IMR-90 (cell line): ENCODE measurements around the gene ARHGEF4. TPM values are rescaled to one million over a fixed set of nuclear protein-coding genes. Genes with fewer than 3 reads are reported as not detected.

ENCODE experiments used
- ATAC-seq: fragments of 200-7000 bp; cut with Tn5 transposase; 2 replicates; pipeline ENCODE4 v1.9.1; 2020; ENCODE audit warnings: low read depth, mild to moderate bottlenecking, moderate library complexity
- BruUV-seq: library from RNA; stranded (reverse); fragments of 400-500 nt; replicated peaks from 2 replicates; lab custom pipeline; 2021; lab: Mats Ljungman, UMichigan
- CTCF ChIA-PET: fragments of 300-600 bp; formaldehyde crosslinking; extraction: SDS; loops from one replicate; lab custom pipeline; 2021; ENCODE audit warnings: antibody characterized with exemption; lab: Yijun Ruan, JAX
- POLR2A ChIA-PET: fragments of 300-600 bp; sonication (Branson Sonifier 250); formaldehyde crosslinking; loops from one replicate; lab custom pipeline; 2022; ENCODE audit warnings: antibody characterized with exemption; ENCODE audit not compliant: unreplicated experiment; lab: Charles Lee
- DNase-seq: peaks from one replicate; pipeline ENCODE4 v3.0.0; 2013
- H2AFZ ChIP-seq: replicated peaks from 2 replicates; pipeline ENCODE3; 2013; ENCODE audit warnings: low read length, mild to moderate bottlenecking; ENCODE audit not compliant: poor library complexity
- H2AK5ac ChIP-seq: 2 replicates; pipeline ENCODE4 v1.6.1; 2013; ENCODE audit warnings: low read depth, low read length, inconsistent platforms
- H2AK9ac ChIP-seq: replicated peaks from 2 replicates; pipeline ENCODE3; 2013; ENCODE audit warnings: mild to moderate bottlenecking, low read depth, low read length, moderate library complexity; ENCODE audit not compliant: poor library complexity
- H2BK120ac ChIP-seq: 2 replicates; pipeline ENCODE4 v1.6.1; 2013; ENCODE audit warnings: low read depth, low read length, inconsistent platforms
- H2BK15ac ChIP-seq: 3 replicates; pipeline ENCODE4 v1.6.1; 2013; ENCODE audit warnings: low read depth, low read length, inconsistent platforms
- H2BK20ac ChIP-seq: 2 replicates; pipeline ENCODE4 v1.6.1; 2013; ENCODE audit warnings: low read depth, mild to moderate bottlenecking, inconsistent platforms, low read length, moderate library complexity
- H2BK5ac ChIP-seq: 2 replicates; pipeline ENCODE4 v1.6.1; 2013; ENCODE audit warnings: mild to moderate bottlenecking, low read depth, low read length, inconsistent platforms; ENCODE audit not compliant: poor library complexity, severe bottlenecking
- H3K14ac ChIP-seq: replicated peaks from 2 replicates; pipeline ENCODE4 v1.6.1; 2013; ENCODE audit warnings: low read depth, low read length, inconsistent platforms
- H3K18ac ChIP-seq: 2 replicates; pipeline ENCODE4 v1.6.1; 2013; ENCODE audit warnings: low read depth, low read length, control low read depth
- H3K23ac ChIP-seq: 2 replicates; pipeline ENCODE4 v1.6.1; 2013; ENCODE audit warnings: low read depth, low read length, inconsistent platforms
- H3K27ac ChIP-seq: 2 replicates; pipeline ENCODE4 v1.5.1; 2013; ENCODE audit warnings: mild to moderate bottlenecking, control low read depth, low read length; ENCODE audit not compliant: insufficient read depth
- H3K27me3 ChIP-seq: 2 replicates; pipeline ENCODE4 v1.6.1; 2013; ENCODE audit warnings: low read length; ENCODE audit not compliant: control insufficient read depth, insufficient read depth
- H3K36me3 ChIP-seq: 2 replicates; pipeline ENCODE4 v1.6.1; 2013; ENCODE audit warnings: low read length, mixed read lengths; ENCODE audit not compliant: control insufficient read depth, insufficient read depth
- H3K4ac ChIP-seq: 2 replicates; pipeline ENCODE4 v1.6.1; 2013; ENCODE audit warnings: low read depth, low read length, inconsistent platforms
- H3K4me1 ChIP-seq: 2 replicates; pipeline ENCODE4 v1.6.1; 2013; ENCODE audit warnings: low read length, mixed read lengths; ENCODE audit not compliant: control insufficient read depth, insufficient read depth
- H3K4me2 ChIP-seq: 2 replicates; pipeline ENCODE4 v1.6.1; 2013; ENCODE audit warnings: low read depth, mild to moderate bottlenecking, control low read depth, low read length, moderate library complexity
- H3K4me3 ChIP-seq: 2 replicates; pipeline ENCODE4 v1.5.1; 2013; ENCODE audit warnings: low read depth, mild to moderate bottlenecking, control low read depth, low read length, moderate library complexity; ENCODE audit not compliant: insufficient read depth
- H3K56ac ChIP-seq: 2 replicates; pipeline ENCODE4 v1.6.1; 2013; ENCODE audit warnings: low read length, inconsistent platforms; ENCODE audit not compliant: insufficient read depth; ENCODE audit errors: extremely low read depth
- H3K79me1 ChIP-seq, 2 experiments: 2 replicates each; pipeline ENCODE4 v1.6.1; 2013; ENCODE audit warnings: low read length in 2 of 2, inconsistent platforms in 1 of 2, low read depth in 1 of 2
- H3K9ac ChIP-seq: 2 replicates; pipeline ENCODE4 v1.6.1; 2013; ENCODE audit warnings: low read depth, low read length, control low read depth
- H3K9me1 ChIP-seq: 2 replicates; pipeline ENCODE4 v1.6.1; 2013; ENCODE audit warnings: low read length, inconsistent platforms; ENCODE audit not compliant: insufficient read depth
- H3K9me3 ChIP-seq: 2 replicates; pipeline ENCODE4 v1.6.1; 2013; ENCODE audit warnings: low read length; ENCODE audit not compliant: control insufficient read depth, insufficient read depth
- H4K20me1 ChIP-seq: 2 replicates; pipeline ENCODE4 v1.6.1; 2013; ENCODE audit warnings: low read length, inconsistent platforms; ENCODE audit not compliant: insufficient read depth
- H4K5ac ChIP-seq: 2 replicates; pipeline ENCODE4 v1.6.1; 2013; ENCODE audit warnings: mild to moderate bottlenecking, low read depth, low read length, control low read depth
- H4K8ac ChIP-seq, 2 experiments: 2 replicates each; pipeline ENCODE4 v1.6.1; 2013; ENCODE audit warnings: low read depth in 2 of 2, low read length in 2 of 2, control low read depth in 1 of 2, inconsistent platforms in 1 of 2
- H4K91ac ChIP-seq: 2 replicates; pipeline ENCODE4 v1.6.1; 2013; ENCODE audit warnings: low read depth, low read length, inconsistent platforms; ENCODE audit not compliant: insufficient read depth
- BHLHE40 ChIP-seq: fragments of 150-350 bp; IDR thresholded peaks from 2 replicates; pipeline ENCODE4 v1.6.1; 2016; ENCODE audit warnings: mild to moderate bottlenecking, low read depth, low read length
- CEBPB ChIP-seq: IDR thresholded peaks from 2 replicates; pipeline ENCODE4 v1.6.1; 2012; ENCODE audit warnings: low read depth, low read length, improper control_type of control experiment
- CHD1 ChIP-seq: IDR thresholded peaks from 2 replicates; pipeline ENCODE4 v1.6.1; 2012; ENCODE audit warnings: low read depth, low read length, improper control_type of control experiment
- FOS ChIP-seq: fragments of 150-350 bp; IDR thresholded peaks from 2 replicates; pipeline ENCODE4 v1.6.1; 2016; ENCODE audit warnings: low read depth, low read length
- MAFK ChIP-seq: IDR thresholded peaks from 2 replicates; pipeline ENCODE4 v1.6.1; 2012; ENCODE audit warnings: low read depth, low read length, improper control_type of control experiment
- MAZ ChIP-seq: IDR thresholded peaks from 2 replicates; pipeline ENCODE4 v1.6.1; 2012; ENCODE audit warnings: low read depth, mild to moderate bottlenecking, low read length, improper control_type of control experiment, moderate library complexity, borderline replicate concordance
- MXI1 ChIP-seq: IDR thresholded peaks from 2 replicates; pipeline ENCODE4 v1.6.1; 2012; ENCODE audit warnings: low read depth, mild to moderate bottlenecking, low read length, moderate library complexity, borderline replicate concordance
- NFE2L2 ChIP-seq: fragments of 150-350 bp; IDR thresholded peaks from 2 replicates; pipeline ENCODE4 v1.6.1; 2016; ENCODE audit warnings: low read depth, mild to moderate bottlenecking, low read length
- POLR2A ChIP-seq: IDR thresholded peaks from 2 replicates; pipeline ENCODE4 v1.6.1; 2012; ENCODE audit warnings: mild to moderate bottlenecking, low read depth, low read length
- RAD21 ChIP-seq: IDR thresholded peaks from 2 replicates; pipeline ENCODE4 v1.6.1; 2012; ENCODE audit warnings: low read length, improper control_type of control experiment
- RCOR1 ChIP-seq: IDR thresholded peaks from 2 replicates; pipeline ENCODE4 v1.6.1; 2012; ENCODE audit warnings: mild to moderate bottlenecking, low read length, improper control_type of control experiment; ENCODE audit not compliant: insufficient replicate concordance
- RFX5 ChIP-seq: IDR thresholded peaks from 2 replicates; pipeline ENCODE4 v1.8.0; 2012; ENCODE audit warnings: low read depth, mild to moderate bottlenecking, low read length, moderate library complexity
- SMC3 ChIP-seq: fragments of 150-350 bp; IDR thresholded peaks from 2 replicates; pipeline ENCODE4 v1.6.1; 2016; ENCODE audit warnings: low read depth, mild to moderate bottlenecking, antibody characterized with exemption, low read length, moderate library complexity
- WGBS, 2 experiments: methylation state at CpG; one replicate each; pipeline versions ENCODE4 v1.1.5 to v1.1.7; 2013; ENCODE audit warnings: missing lambda C conversion rate in 2 of 2; ENCODE audit not compliant: insufficient read length in 1 of 2; ENCODE audit errors: extremely low coverage in 2 of 2; 5-methylcytosine and 5-hydroxymethylcytosine counted together
- dilution Hi-C: fragments of 300-500 bp; cut with HindIII; formaldehyde crosslinking; loops from one replicate; pipeline ENCODE4 v1.14.3; 2018; ENCODE audit warnings: low sequenced_read_pairs; ENCODE audit not compliant: unreplicated experiment
- in situ Hi-C: fragments of 300-500 bp; cut with MboI; formaldehyde crosslinking; loops from 3 replicates; pipeline ENCODE4 v1.14.3; 2019; ENCODE audit warnings: low sequenced_read_pairs, inconsistent platforms, mixed read lengths
- intact Hi-C: fragments of 100-400 bp; cut with micrococcal nuclease; formaldehyde crosslinking; loops from 2 replicates; pipeline ENCODE4 v1.10.0; 2022
- polyA plus RNA-seq, 3 experiments: library from polyadenylated mRNA; depleted of rRNA; stranded (reverse); fragments of >200 nt; gene quantifications; 2 replicates each; pipeline ENCODE4 v1.2.3, GENCODE V29; 2012; ENCODE audit warnings: low replicate concordance in 1 of 3
- total RNA-seq: library from RNA; depleted of rRNA; stranded (reverse); fragments of >200 nt; gene quantifications from 2 replicates; pipeline ENCODE4 v1.2.3, GENCODE V29; 2012
- TF ChIP-seq, protein P1 (sequence below): fragments of 150-350 bp; IDR thresholded peaks from 2 replicates; pipeline ENCODE4 v1.6.1; 2017; ENCODE audit warnings: mild to moderate bottlenecking, antibody characterized with exemption, low read length, low read depth
- TF ChIP-seq, protein P2 (sequence below): fragments of 150-350 bp; IDR thresholded peaks from 2 replicates; pipeline ENCODE4 v1.6.1; 2016; ENCODE audit warnings: low read depth, mild to moderate bottlenecking, low read length, moderate library complexity, borderline replicate concordance
- TF ChIP-seq, protein P3 (sequence below): conservative IDR thresholded peaks from 2 replicates; pipeline ENCODE4 v1.5.1; 2012; ENCODE audit warnings: mild to moderate bottlenecking, low read depth, low read length, improper control_type of control experiment

ARHGEF4 gene
- total and polyA plus RNA-seq, 2 of the 4 experiments (the other 2 are of a cell fraction): 2.7 to 5.0 TPM

DNA sequence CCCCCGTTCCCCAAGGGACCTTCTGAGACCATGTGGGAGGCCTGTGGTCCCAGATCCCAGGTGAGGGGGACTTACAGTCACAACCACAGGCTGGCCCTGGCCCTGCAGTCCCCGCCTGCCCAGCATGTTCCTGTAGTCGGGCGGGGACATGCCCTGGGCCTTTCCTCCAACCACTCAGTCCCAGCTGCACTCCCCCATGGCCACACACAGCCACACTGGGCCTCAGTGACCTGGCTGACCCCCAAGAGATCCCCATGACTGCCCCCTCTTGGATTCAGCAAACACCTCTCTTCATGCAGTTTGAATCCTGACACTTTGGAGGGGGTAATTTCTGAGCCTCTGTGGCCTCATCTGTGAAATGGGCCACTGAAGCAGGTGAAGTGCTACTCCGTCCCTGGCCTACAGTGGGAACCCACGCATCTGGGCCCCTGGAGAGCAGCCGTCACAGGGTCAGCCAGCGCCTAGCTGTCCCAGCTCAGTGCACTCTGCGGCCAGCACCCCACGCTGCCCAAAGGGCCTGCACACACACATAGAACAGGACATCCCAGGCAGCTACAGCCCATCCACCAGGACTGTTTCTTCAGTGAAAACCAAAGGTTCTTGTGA is 12.7 kb upstream of the ARHGEF4 start:
- H3K56ac ChIP-seq: no peak overlapping the region
- no peak overlapping the region for H2BK20ac ChIP-seq
- ChIA-PET POLR2A (no interaction called here), CTCF (no interaction called here)
- no peak overlapping the region for H3K27ac ChIP-seq
- H3K9ac ChIP-seq: no peak overlapping the region
- DNase-seq (no peak), ATAC-seq (no peak)
- H3K79me1 ChIP-seq: no peaks in the 10 kb centered on the region
- H2AK5ac ChIP-seq: no peak overlapping the region
- no peak overlapping the region for H4K91ac ChIP-seq
- BruUV-seq: no TSS peak
- no peak overlapping the region for H3K14ac ChIP-seq
- WGBS, 2 experiments: 81% methylated on average over 4 of the region's 10 CpGs; no CpG with 5 or more reads in 1 of the 2 experiments
- H4K8ac ChIP-seq: no peak overlapping the region
- no peak overlapping the region for H2AFZ ChIP-seq
- no peak overlapping the region for H2BK120ac ChIP-seq
- no peak overlapping the region for H2BK5ac ChIP-seq
- no peak for TF ChIP-seq MAZ
- TF ChIP-seq RCOR1: no peak
- no peak for TF ChIP-seq NFE2L2
- no peak for TF ChIP-seq RFX5
- TF ChIP-seq, protein P1, sequence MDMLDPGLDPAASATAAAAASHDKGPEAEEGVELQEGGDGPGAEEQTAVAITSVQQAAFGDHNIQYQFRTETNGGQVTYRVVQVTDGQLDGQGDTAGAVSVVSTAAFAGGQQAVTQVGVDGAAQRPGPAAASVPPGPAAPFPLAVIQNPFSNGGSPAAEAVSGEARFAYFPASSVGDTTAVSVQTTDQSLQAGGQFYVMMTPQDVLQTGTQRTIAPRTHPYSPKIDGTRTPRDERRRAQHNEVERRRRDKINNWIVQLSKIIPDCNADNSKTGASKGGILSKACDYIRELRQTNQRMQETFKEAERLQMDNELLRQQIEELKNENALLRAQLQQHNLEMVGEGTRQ: no peak
- TF ChIP-seq RAD21: no peak
- TF ChIP-seq POLR2A: no peak
- TF ChIP-seq MAFK: no peak
- no peak for TF ChIP-seq CHD1
- TF ChIP-seq, protein P2, sequence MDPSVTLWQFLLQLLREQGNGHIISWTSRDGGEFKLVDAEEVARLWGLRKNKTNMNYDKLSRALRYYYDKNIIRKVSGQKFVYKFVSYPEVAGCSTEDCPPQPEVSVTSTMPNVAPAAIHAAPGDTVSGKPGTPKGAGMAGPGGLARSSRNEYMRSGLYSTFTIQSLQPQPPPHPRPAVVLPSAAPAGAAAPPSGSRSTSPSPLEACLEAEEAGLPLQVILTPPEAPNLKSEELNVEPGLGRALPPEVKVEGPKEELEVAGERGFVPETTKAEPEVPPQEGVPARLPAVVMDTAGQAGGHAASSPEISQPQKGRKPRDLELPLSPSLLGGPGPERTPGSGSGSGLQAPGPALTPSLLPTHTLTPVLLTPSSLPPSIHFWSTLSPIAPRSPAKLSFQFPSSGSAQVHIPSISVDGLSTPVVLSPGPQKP: no peak
- TF ChIP-seq MXI1: no peak
- TF ChIP-seq, protein P3, sequence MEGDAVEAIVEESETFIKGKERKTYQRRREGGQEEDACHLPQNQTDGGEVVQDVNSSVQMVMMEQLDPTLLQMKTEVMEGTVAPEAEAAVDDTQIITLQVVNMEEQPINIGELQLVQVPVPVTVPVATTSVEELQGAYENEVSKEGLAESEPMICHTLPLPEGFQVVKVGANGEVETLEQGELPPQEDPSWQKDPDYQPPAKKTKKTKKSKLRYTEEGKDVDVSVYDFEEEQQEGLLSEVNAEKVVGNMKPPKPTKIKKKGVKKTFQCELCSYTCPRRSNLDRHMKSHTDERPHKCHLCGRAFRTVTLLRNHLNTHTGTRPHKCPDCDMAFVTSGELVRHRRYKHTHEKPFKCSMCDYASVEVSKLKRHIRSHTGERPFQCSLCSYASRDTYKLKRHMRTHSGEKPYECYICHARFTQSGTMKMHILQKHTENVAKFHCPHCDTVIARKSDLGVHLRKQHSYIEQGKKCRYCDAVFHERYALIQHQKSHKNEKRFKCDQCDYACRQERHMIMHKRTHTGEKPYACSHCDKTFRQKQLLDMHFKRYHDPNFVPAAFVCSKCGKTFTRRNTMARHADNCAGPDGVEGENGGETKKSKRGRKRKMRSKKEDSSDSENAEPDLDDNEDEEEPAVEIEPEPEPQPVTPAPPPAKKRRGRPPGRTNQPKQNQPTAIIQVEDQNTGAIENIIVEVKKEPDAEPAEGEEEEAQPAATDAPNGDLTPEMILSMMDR: no peak
- TF ChIP-seq BHLHE40: no peak
- no peak for TF ChIP-seq CEBPB
- TF ChIP-seq FOS: no peak
- no peak for TF ChIP-seq SMC3
- no peaks in the 10 kb centered on the region; the same call in 1 of the 2 replicates for H3K27me3 ChIP-seq
- H3K18ac ChIP-seq: no peak overlapping the region
- H3K36me3 ChIP-seq: no peaks in the 10 kb centered on the region
- dilution Hi-C loops (no loop called here), in situ Hi-C loops (no loop called here), intact Hi-C loops (no loop called here)
- peak overlapping the region; percentile 79 for H2AK9ac ChIP-seq
- H3K9me1 ChIP-seq: no peaks in the 10 kb centered on the region
- H3K4ac ChIP-seq: no peak overlapping the region
- H3K4me2 ChIP-seq: no peak overlapping the region
- H3K9me3 ChIP-seq: no peaks in the 10 kb centered on the region
- no peak overlapping the region for H3K4me3 ChIP-seq
- no peak overlapping the region for H2BK15ac ChIP-seq
- no peaks in the 10 kb centered on the region; the same call in 1 of the 2 replicates for H4K20me1 ChIP-seq
- H3K23ac ChIP-seq: no peak overlapping the region
- no peak overlapping the region for H4K5ac ChIP-seq
- H3K4me1 ChIP-seq: peaks cover 3% of the 10 kb centered on the region; the same call in 1 of the 2 replicates
